ENCODE results near the gene CALN1. TPM values are rescaled to one million over a fixed set of nuclear protein-coding genes. Genes with fewer than 3 reads are reported as not detected.

Gene CALN1
- total RNA-seq, 4 donors from 2014 or later = under 0.01 to 1.2 (median 0.22) TPM; not detected in 1

DNA sequence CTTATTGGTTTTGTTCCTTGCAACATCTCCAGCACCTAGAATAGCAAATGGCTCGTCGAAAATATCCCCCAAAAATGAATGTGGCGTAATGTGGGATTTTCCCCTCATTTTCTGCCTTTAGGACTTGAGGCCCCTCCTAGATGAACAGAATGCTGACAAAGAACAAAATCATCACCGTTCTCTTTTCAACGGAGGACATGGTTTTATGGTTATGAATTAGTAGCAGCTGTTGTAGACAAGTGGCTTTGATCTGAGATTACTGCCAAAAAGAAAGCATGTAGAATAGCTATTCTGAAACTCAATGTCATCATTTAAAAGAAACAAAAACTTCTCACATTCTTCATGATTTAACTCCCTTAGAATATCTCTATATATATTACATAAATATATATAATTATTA is 17.2 kb upstream of the CALN1 start:
- Histone ChIP-seq H3K4me3 (no peak overlapping the region), H3K27ac (no peak overlapping the region), H3K4me1 (no peaks in the 10 kb centered on the region), H3K27me3 (no peaks in the 10 kb centered on the region), H3K9me3 (no peaks in the 10 kb centered on the region), H3K36me3 (no peaks in the 10 kb centered on the region)
- WGBS, 2 donors = 85 to 88% methylated on average over 5 of the region's 5 CpGs
- no peak for DNase-seq (ENCODE audit: low spot score in 2 of 2)
- TF ChIP-seq, protein P1, sequence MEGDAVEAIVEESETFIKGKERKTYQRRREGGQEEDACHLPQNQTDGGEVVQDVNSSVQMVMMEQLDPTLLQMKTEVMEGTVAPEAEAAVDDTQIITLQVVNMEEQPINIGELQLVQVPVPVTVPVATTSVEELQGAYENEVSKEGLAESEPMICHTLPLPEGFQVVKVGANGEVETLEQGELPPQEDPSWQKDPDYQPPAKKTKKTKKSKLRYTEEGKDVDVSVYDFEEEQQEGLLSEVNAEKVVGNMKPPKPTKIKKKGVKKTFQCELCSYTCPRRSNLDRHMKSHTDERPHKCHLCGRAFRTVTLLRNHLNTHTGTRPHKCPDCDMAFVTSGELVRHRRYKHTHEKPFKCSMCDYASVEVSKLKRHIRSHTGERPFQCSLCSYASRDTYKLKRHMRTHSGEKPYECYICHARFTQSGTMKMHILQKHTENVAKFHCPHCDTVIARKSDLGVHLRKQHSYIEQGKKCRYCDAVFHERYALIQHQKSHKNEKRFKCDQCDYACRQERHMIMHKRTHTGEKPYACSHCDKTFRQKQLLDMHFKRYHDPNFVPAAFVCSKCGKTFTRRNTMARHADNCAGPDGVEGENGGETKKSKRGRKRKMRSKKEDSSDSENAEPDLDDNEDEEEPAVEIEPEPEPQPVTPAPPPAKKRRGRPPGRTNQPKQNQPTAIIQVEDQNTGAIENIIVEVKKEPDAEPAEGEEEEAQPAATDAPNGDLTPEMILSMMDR (IDR thresholded peaks at IDR 0.05) = no peak
- no peak for TF ChIP-seq POLR2A (IDR thresholded peaks at IDR 0.05)

DNA sequence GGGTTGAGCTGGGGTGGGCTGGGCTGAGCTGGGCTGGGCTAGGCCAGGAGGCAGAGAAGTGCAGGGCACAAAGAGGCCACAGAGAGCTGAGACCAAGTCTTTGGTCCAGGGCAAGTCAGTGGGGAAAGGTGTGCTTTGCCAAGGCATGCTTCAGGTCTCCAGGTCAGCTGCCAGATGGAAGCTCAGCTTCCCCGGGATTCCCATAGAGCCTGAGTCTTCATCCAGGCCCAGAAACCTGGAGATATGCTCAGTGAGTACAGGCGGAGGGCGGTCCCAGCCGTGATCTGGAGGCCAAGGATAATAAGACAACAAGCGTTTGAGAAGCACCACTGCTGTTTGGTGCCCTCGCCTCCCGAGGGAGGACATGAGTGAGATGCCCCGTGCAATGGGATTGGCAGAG is 4.7 kb upstream of the CALN1 start:
- Histone ChIP-seq H3K9me3 (peaks cover 0 to 52% (median 0%) of the 10 kb centered on the region in 4 donors), H3K4me1 (no peaks in the 10 kb centered on the region), H3K4me3 (no peak overlapping the region), H3K27ac (no peak overlapping the region), H3K27me3 (no peaks in the 10 kb centered on the region), H3K36me3 (no peaks in the 10 kb centered on the region)
- WGBS, 2 donors = 68 to 85% methylated on average over 8 of the region's 8 CpGs
- TF ChIP-seq EP300 (IDR thresholded peaks at IDR 0.05) (no peak), POLR2A (IDR thresholded peaks at IDR 0.05) (no peak)
- TF ChIP-seq, protein P1 (IDR thresholded peaks at IDR 0.05) = no peak
- no peak for DNase-seq (ENCODE audit: low spot score in 2 of 2)

DNA sequence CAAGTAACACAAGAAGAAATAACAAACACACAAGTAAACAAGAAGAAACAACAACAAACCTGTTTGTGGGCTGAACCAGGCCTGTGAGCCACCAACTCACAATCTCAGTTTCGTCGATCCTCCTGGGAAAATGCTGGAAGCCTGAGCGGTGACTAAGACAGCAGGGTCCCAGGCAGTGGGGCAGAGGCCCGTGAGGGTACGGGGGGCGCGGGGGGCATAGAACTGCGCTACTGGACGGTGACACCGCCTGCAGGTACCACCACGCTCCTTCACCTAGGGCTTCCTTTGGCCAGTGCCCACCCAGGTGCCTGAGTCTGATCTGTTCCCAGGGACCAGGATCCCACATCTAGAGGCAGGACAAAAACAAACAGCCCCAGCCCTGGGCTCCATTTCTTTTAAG is 3.4 kb upstream of the CALN1 start:
- DNase-seq (ENCODE audit: low spot score in 2 of 2) = no peak
- Histone ChIP-seq H3K9me3 (peaks cover 0 to 46% (median 0%) of the 10 kb centered on the region in 4 donors), H3K4me3 (no peak overlapping the region), H3K27ac (no peak overlapping the region), H3K27me3 (no peaks in the 10 kb centered on the region), H3K4me1 (no peaks in the 10 kb centered on the region), H3K36me3 (no peaks in the 10 kb centered on the region)
- TF ChIP-seq, protein P1 (IDR thresholded peaks at IDR 0.05) = no peak
- no peak for TF ChIP-seq POLR2A (IDR thresholded peaks at IDR 0.05)
- no peak for TF ChIP-seq EP300 (IDR thresholded peaks at IDR 0.05)
- WGBS, 2 donors = 92 to 95% methylated on average over 11 of the region's 11 CpGs

DNA sequence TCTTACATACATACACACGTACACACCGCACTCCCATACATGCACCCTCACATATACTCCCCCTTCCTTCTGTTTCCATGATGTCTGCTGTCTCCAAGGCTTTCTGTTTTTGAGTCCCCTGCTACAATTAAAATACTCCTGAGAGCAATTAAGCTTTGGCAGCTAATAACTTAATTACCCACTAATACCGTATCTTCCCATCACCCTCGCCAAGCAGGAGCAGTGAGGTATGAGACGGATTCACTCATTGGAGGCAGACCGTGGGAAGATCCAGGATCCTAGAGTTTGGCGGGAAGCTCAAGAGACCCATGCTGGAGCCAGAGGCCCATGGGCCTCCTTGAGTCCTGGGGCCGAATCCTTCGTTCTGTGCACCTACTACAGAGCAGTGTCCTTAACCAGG is 1.7 kb upstream of the CALN1 start:
- no peak overlapping the region for H3K4me3 ChIP-seq
- H3K9me3 ChIP-seq = peaks cover 0 to 29% (median 0%) of the 10 kb centered on the region in 4 donors
- 80 to 84% methylated on average over 9 of the region's 9 CpGs for WGBS, 2 donors
- H3K36me3 ChIP-seq = no peaks in the 10 kb centered on the region
- H3K27ac ChIP-seq = no peak overlapping the region
- no peak for DNase-seq (ENCODE audit: low spot score in 2 of 2)
- H3K27me3 ChIP-seq = no peaks in the 10 kb centered on the region
- TF ChIP-seq, protein P1 (IDR thresholded peaks at IDR 0.05) = no peak
- no peak for TF ChIP-seq EP300 (IDR thresholded peaks at IDR 0.05)
- TF ChIP-seq POLR2A (IDR thresholded peaks at IDR 0.05) = no peak
- no peaks in the 10 kb centered on the region for H3K4me1 ChIP-seq

DNA sequence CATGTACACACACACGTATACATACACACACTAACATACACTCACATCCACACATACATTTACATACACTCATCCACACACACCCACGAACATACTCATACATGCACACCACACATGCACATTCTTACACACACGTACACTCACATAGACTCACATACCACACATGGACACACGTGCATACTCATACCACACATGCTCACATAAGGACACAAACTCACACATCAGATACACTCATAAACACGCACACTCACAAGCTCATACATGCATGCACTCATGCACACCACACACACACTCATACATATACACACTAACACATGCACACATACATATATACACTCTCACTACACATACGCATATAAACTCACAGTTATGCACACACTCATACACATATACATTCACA is 1.2 kb upstream of the CALN1 start:
- TF ChIP-seq, protein P1 (IDR thresholded peaks at IDR 0.05) = no peak
- TF ChIP-seq POLR2A (IDR thresholded peaks at IDR 0.05) = no peak
- no peak for TF ChIP-seq EP300 (IDR thresholded peaks at IDR 0.05)
- WGBS, 2 donors = 93 to 94% methylated on average over 6 of the region's 6 CpGs
- Histone ChIP-seq H3K4me1 (no peaks in the 10 kb centered on the region), H3K9me3 (peaks cover 0 to 23% (median 0%) of the 10 kb centered on the region in 4 donors), H3K27me3 (no peaks in the 10 kb centered on the region), H3K27ac (no peak overlapping the region), H3K4me3 (no peak overlapping the region), H3K36me3 (no peaks in the 10 kb centered on the region)
- DNase-seq (ENCODE audit: low spot score in 2 of 2) = no peak
